CD4-positive, CD25-positive, alpha-beta regulatory T cell (primary cell): ENCODE results near the gene LRRC17. TPM values are rescaled to one million over a fixed set of nuclear protein-coding genes. Genes with fewer than 3 reads are reported as not detected.

ENCODE experiments used
- ATAC-seq, 2 donors: fragments of 150-1000 bp; cut with Tn5 transposase; one replicate each; pipeline ENCODE4 v1.10.0; 2021; ENCODE audit warnings: low read depth in 2 of 2, moderate number of reproducible peaks in 2 of 2, moderate library complexity in 1 of 2
- DNase-seq, 3 donors: peaks; one replicate each; pipeline versions ENCODE4 v3.0.0 to v3.0.0-alpha.2; 2012 to 2022; ENCODE audit warnings: mixed read lengths in 1 of 3
- H3K27ac ChIP-seq: one replicate; pipeline ENCODE4 v1.7.0; 2013; ENCODE audit warnings: mild to moderate bottlenecking, low read length; ENCODE audit not compliant: insufficient read depth, poor library complexity, severe bottlenecking
- H3K27me3 ChIP-seq: one replicate; pipeline ENCODE4 v1.7.0; 2013; ENCODE audit warnings: low read length; ENCODE audit not compliant: control insufficient read depth, insufficient read depth
- H3K36me3 ChIP-seq: one replicate; pipeline ENCODE4 v1.7.0; 2013; ENCODE audit warnings: mild to moderate bottlenecking, low read length, moderate library complexity; ENCODE audit not compliant: control insufficient read depth, insufficient read depth
- H3K4me1 ChIP-seq: 2 replicates; pipeline ENCODE4 v1.7.0; 2013; ENCODE audit warnings: mild to moderate bottlenecking, low read length; ENCODE audit not compliant: insufficient read depth, control insufficient read depth, poor library complexity, severe bottlenecking
- H3K4me3 ChIP-seq: one replicate; pipeline ENCODE4 v1.7.0; 2013; ENCODE audit warnings: low read depth, mild to moderate bottlenecking, low read length, moderate library complexity
- H3K9me3 ChIP-seq, 2 experiments: 1 replicate in 1 of 2; 2 replicates in 1 of 2; pipeline ENCODE4 v1.7.0; 2013; ENCODE audit warnings: low read length in 2 of 2, mild to moderate bottlenecking in 1 of 2, moderate library complexity in 1 of 2; ENCODE audit not compliant: control insufficient read depth in 2 of 2
- H3K27ac Mint-ChIP-seq, 3 donors: one replicate each; pipeline ENCODE4 v1.8.0; 2020 to 2022; ENCODE audit warnings: mild to moderate bottlenecking in 3 of 3, mixed read lengths in 3 of 3, moderate library complexity in 2 of 3
- H3K27me3 Mint-ChIP-seq: one replicate; pipeline ENCODE4 v1.8.0; 2022; ENCODE audit warnings: mild to moderate bottlenecking, mixed read lengths
- H3K36me3 Mint-ChIP-seq: one replicate; pipeline ENCODE4 v1.8.0; 2020; ENCODE audit warnings: mixed read lengths
- H3K4me1 Mint-ChIP-seq, 4 donors: one replicate each; pipeline ENCODE4 v1.8.0; 2020 to 2022; ENCODE audit warnings: mixed read lengths in 4 of 4, mild to moderate bottlenecking in 1 of 4
- H3K4me3 Mint-ChIP-seq, 4 donors: one replicate each; pipeline ENCODE4 v1.8.0; 2020 to 2022; ENCODE audit warnings: mild to moderate bottlenecking in 4 of 4, mixed read lengths in 4 of 4, moderate library complexity in 3 of 4
- H3K9me3 Mint-ChIP-seq, 7 donors: one replicate each; pipeline ENCODE4 v1.8.0; 2020 to 2022; ENCODE audit warnings: mixed read lengths in 7 of 7, mild to moderate bottlenecking in 3 of 7, moderate library complexity in 2 of 7
- polyA plus RNA-seq, 4 donors: library from polyadenylated mRNA; unstranded; fragments of 300-500 nt; fragmentation: Illumina TruSeq; gene quantifications; one replicate each; pipeline ENCODE4 v1.2.3, GENCODE V29; 2021
- total RNA-seq: library from RNA; stranded (reverse); gene quantifications from one replicate; pipeline ENCODE4 v1.2.3, GENCODE V29; 2022

LRRC17 gene
- total and polyA plus RNA-seq, 5 donors from 2014 or later: 0.32 to 0.69 (median 0.40) TPM; not detected in 2

GRCh38 chr7:102891693-102892261 lies 21.0 kb upstream of the LRRC17 start:
- Histone ChIP-seq H3K4me3 (no peak overlapping the region), H3K27ac (no peak overlapping the region), H3K4me1 (no peaks in the 10 kb centered on the region), H3K9me3 (no peaks in the 10 kb centered on the region), H3K36me3 (no peaks in the 10 kb centered on the region), H3K27me3 (no peaks in the 10 kb centered on the region)
- Mint-ChIP-seq H3K27me3 (peaks cover 11% of the 10 kb centered on the region), H3K4me3 (no peak overlapping the region), H3K9me3 (peaks cover 0 to 3% (median 0%) of the 10 kb centered on the region in 7 donors), H3K36me3 (no peaks in the 10 kb centered on the region), H3K4me1 (no peaks in the 10 kb centered on the region), H3K27ac (no peak overlapping the region)
- ATAC-seq (no peak), DNase-seq (no peak)

DNA sequence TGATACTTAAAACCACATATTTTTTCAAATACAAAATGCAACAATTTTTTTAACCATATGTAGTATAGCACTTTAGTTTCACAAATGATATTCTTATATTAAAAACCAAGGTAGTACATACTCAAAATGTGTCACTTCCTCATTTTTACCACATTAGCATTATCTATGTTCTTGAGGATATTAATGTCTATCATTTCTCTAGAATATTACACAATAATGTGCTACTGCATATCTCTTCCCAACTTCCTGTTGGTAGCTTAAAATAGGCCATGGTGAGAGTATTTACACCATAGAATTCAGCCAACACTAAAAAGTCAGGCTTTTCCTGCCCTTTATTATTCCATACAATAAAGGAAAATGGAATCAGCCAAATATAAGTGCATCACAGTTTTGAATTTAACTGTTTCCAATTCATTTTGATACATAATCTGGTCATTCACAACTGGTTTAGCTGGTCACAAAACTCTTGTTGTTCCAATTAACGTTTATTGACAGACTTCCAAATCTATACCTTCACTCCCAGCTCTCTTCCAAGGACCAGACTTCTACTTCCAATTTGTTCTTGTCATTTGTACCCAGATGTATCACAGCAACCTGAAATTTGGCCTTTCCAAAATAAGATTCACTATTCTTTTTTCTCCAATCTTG lies 20.0 kb upstream of the LRRC17 start:
- no peaks in the 10 kb centered on the region for H3K36me3 Mint-ChIP-seq
- Histone ChIP-seq H3K27ac (no peak overlapping the region), H3K9me3 (no peaks in the 10 kb centered on the region), H3K36me3 (no peaks in the 10 kb centered on the region), H3K4me1 (no peaks in the 10 kb centered on the region), H3K27me3 (no peaks in the 10 kb centered on the region), H3K4me3 (no peak overlapping the region)
- ATAC-seq (no peak), DNase-seq (no peak)
- H3K9me3 Mint-ChIP-seq: peaks cover 0 to 2% (median 0%) of the 10 kb centered on the region in 7 donors
- H3K4me3 Mint-ChIP-seq: no peak overlapping the region
- H3K27ac Mint-ChIP-seq: peak overlapping the region in 1 of 3 donors; percentile 7
- H3K4me1 Mint-ChIP-seq: no peaks in the 10 kb centered on the region
- H3K27me3 Mint-ChIP-seq: peaks cover 11% of the 10 kb centered on the region

GRCh38 chr7:102895602-102896001 lies 17.2 kb upstream of the LRRC17 start:
- Histone ChIP-seq H3K27ac (no peak overlapping the region), H3K27me3 (no peaks in the 10 kb centered on the region), H3K4me3 (no peak overlapping the region), H3K36me3 (no peaks in the 10 kb centered on the region), H3K4me1 (no peaks in the 10 kb centered on the region), H3K9me3 (no peaks in the 10 kb centered on the region)
- DNase-seq (no peak), ATAC-seq (no peak)
- Mint-ChIP-seq H3K4me3 (peak overlapping the region in 1 of 4 donors; percentile 43), H3K4me1 (no peaks in the 10 kb centered on the region), H3K9me3 (peaks cover 0 to 2% (median 0%) of the 10 kb centered on the region in 7 donors), H3K27me3 (peaks cover 4% of the 10 kb centered on the region), H3K36me3 (no peaks in the 10 kb centered on the region), H3K27ac (no peak overlapping the region)

DNA sequence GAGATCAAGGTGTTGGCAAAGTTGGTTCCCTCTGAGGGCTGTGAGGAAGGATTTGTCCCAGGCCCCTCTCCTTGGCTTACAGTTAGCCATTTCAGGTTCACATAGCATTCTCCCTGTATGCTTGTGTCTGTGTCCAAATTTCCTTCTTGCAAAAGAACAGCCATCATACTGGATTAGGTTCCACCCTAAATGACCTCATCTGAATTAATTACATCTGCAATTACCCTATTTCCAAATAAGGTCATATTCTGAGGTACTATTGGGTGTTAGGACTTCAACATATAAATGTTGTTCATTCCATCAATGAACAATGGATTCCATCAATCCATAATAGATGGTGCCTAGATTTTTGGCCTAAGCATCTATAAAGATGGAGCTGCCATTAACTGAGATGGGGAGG lies 16.2 kb upstream of the LRRC17 start:
- no peaks in the 10 kb centered on the region for H3K4me1 ChIP-seq
- Mint-ChIP-seq H3K4me1 (no peaks in the 10 kb centered on the region), H3K27ac (no peak overlapping the region), H3K36me3 (no peaks in the 10 kb centered on the region), H3K27me3 (peaks cover 4% of the 10 kb centered on the region), H3K4me3 (no peak overlapping the region), H3K9me3 (peaks cover 0 to 2% (median 0%) of the 10 kb centered on the region in 7 donors)
- H3K4me3 ChIP-seq: no peak overlapping the region
- H3K36me3 ChIP-seq: no peaks in the 10 kb centered on the region
- no peaks in the 10 kb centered on the region for H3K27me3 ChIP-seq
- H3K27ac ChIP-seq: no peak overlapping the region
- no peaks in the 10 kb centered on the region for H3K9me3 ChIP-seq
- DNase-seq (no peak), ATAC-seq (no peak)

DNA sequence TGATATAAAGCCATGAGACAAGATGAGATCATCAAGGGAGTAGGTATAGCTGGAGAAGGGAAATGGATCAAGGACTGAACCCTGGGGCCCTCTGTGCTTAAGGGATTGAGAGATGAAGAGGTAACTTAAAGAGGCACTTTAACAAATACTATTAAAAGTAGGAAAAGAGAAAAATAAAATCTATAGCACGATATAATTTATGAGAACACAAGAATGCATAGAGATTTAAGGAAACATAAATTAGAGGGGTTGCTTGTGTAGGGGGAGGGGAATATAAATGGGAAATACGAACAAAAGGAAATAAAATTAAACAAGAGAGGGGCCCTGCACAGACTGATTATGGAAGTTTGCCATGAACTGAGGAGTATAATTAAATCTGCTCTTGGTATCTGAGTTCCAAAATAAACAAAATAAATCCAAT lies 15.6 kb upstream of the LRRC17 start:
- ATAC-seq: no peak
- DNase-seq: no peak

GRCh38 chr7:102897856-102898531 lies 14.8 kb upstream of the LRRC17 start:
- Mint-ChIP-seq H3K36me3 (no peaks in the 10 kb centered on the region), H3K4me1 (no peaks in the 10 kb centered on the region)

More for the DNA sequence above, 15.6 kb upstream of the LRRC17 start:
- H3K27ac Mint-ChIP-seq: no peak overlapping the region
- H3K4me1 Mint-ChIP-seq: no peaks in the 10 kb centered on the region
- Histone ChIP-seq H3K4me1 (no peaks in the 10 kb centered on the region), H3K4me3 (no peak overlapping the region), H3K36me3 (no peaks in the 10 kb centered on the region), H3K27ac (no peak overlapping the region), H3K27me3 (no peaks in the 10 kb centered on the region), H3K9me3 (no peaks in the 10 kb centered on the region)
- H3K9me3 Mint-ChIP-seq: peaks cover 0 to 2% (median 0%) of the 10 kb centered on the region in 7 donors
- no peaks in the 10 kb centered on the region for H3K36me3 Mint-ChIP-seq
- peaks cover 11% of the 10 kb centered on the region for H3K27me3 Mint-ChIP-seq
- no peak overlapping the region for H3K4me3 Mint-ChIP-seq

GRCh38 chr7:102898532-102898859 lies 14.3 kb upstream of the LRRC17 start:
- H3K27ac ChIP-seq: no peak overlapping the region
- H3K4me3 Mint-ChIP-seq: no peak overlapping the region
- H3K36me3 Mint-ChIP-seq: no peaks in the 10 kb centered on the region

More at GRCh38 chr7:102897856-102898531, 14.8 kb upstream of the LRRC17 start:
- peaks cover 0 to 2% (median 0%) of the 10 kb centered on the region in 7 donors for H3K9me3 Mint-ChIP-seq
- ATAC-seq: no peak
- Histone ChIP-seq H3K4me1 (no peaks in the 10 kb centered on the region), H3K27ac (no peak overlapping the region), H3K4me3 (no peak overlapping the region), H3K27me3 (no peaks in the 10 kb centered on the region), H3K9me3 (no peaks in the 10 kb centered on the region), H3K36me3 (no peaks in the 10 kb centered on the region)
- no peak overlapping the region for H3K4me3 Mint-ChIP-seq
- no peak overlapping the region for H3K27ac Mint-ChIP-seq
- peaks cover 18% of the 10 kb centered on the region for H3K27me3 Mint-ChIP-seq
- DNase-seq: no peak

More at GRCh38 chr7:102898532-102898859, 14.3 kb upstream of the LRRC17 start:
- peaks cover 0 to 2% (median 0%) of the 10 kb centered on the region in 7 donors for H3K9me3 Mint-ChIP-seq
- peaks cover 19% of the 10 kb centered on the region for H3K27me3 Mint-ChIP-seq
- no peak for ATAC-seq
- H3K36me3 ChIP-seq: no peaks in the 10 kb centered on the region
- no peaks in the 10 kb centered on the region for H3K4me1 Mint-ChIP-seq
- no peaks in the 10 kb centered on the region for H3K9me3 ChIP-seq
- DNase-seq: no peak
- H3K4me1 ChIP-seq: no peaks in the 10 kb centered on the region
- H3K27me3 ChIP-seq: no peaks in the 10 kb centered on the region
- no peak overlapping the region for H3K4me3 ChIP-seq
- H3K27ac Mint-ChIP-seq: no peak overlapping the region
